ENCODE data around the gene UNC13C.

The UNC13C gene

GRCh38 chr15:54026258-54026657, 48.0 kb downstream of the UNC13C start:
- no peak for DNase-seq

- no peak for DNase-seq
These were observed 48.6 kb downstream of the UNC13C start for GRCh38 chr15:54026891-54027290.

- no peak for DNase-seq
These were observed 50.8 kb downstream of the UNC13C start for GRCh38 chr15:54029081-54029480.

DNA sequence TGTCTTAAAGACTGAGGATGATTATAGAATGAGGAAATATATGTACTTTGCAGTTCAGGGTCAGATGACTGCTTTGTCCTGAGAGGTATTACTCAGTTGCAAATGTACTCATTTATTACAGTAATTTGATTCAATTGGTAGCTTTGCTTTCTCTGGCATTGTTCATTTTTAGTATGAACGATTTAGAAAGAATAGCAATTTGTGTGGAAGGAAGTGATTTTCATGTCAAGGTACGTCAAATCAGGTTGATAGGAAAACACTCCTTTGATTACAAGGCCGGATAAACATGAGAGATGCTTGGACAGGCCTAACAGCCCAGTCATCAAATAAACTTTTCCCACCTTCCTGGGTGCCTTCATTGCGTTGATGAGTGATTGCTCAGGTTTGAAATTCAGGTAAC, 53.8 kb downstream of the UNC13C start:
- no peak for DNase-seq

- no peak for DNase-seq
These were observed 55.2 kb downstream of the UNC13C start for GRCh38 chr15:54033356-54033860.

DNA sequence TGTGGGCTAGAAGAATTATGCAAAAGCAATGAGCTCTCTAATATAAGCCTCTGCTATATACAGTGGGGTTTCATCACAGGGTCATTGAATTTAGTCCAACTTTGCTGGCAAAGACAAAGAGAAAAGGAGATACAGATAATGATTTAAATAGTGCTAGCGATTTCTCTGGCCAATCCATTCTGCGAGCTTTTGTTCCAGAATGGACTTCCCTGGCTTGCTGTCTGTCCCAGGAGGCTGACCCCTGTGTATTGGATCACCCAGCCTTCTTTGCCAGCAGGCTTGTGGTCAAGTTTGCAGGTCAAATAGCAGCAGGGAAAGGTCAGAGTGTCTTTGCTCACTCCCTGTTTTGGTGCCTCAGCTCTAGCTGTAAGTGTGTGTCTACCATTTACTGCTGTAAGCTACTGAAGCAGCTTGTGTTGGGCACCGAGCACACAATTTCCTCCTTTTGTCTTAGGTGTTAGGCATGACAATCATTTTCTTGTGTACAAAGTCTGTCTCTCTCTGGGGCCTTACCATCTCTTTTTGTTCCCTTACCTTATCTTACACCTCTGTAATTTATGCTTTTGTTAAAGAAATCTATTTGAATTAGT, 55.7 kb downstream of the UNC13C start:
- peak; percentile 4 for DNase-seq

- DNase-seq: no peak
These were observed 57.4 kb downstream of the UNC13C start for GRCh38 chr15:54035616-54036015.

GRCh38 chr15:54045397-54045796, 67.2 kb downstream of the UNC13C start:
- DNase-seq: no peak

DNA sequence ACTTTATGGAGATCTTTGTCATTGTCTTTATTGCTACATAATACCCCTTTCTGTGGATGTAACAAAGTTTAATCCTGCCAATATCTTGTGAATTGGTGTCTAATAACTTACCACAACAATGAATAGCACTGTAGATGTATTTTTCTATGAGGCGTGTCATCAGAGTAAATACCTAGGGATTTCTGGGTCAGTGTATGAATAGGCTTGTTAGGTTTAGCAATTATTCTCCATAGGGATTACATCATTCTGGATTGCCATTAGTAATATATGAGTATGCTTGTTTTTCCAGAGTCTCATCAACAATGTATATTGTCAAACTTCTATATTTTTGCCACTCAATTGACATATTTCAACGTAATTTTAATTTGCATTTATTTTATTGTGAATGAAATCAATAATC, 67.9 kb downstream of the UNC13C start:
- no peak for DNase-seq

DNA sequence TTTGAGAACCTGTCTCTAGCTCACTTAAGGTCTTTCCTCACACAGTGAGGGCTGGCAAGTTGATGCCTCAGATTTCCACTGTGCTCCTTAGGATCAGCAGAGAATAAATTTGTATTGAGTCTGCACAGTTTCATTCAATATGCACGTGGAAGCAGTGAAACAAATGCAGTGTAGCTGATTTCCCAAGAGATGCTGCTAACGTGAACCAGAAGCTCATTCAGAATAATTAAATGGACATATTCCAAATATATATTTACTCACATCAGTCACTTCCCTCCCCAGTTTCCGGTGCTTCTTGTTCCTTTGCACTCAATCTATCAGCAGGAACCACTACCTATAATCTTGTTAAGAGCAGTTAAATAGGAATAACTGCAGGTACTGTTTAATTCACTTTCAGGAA, 86.1 kb downstream of the UNC13C start:
- no peak for DNase-seq

DNA sequence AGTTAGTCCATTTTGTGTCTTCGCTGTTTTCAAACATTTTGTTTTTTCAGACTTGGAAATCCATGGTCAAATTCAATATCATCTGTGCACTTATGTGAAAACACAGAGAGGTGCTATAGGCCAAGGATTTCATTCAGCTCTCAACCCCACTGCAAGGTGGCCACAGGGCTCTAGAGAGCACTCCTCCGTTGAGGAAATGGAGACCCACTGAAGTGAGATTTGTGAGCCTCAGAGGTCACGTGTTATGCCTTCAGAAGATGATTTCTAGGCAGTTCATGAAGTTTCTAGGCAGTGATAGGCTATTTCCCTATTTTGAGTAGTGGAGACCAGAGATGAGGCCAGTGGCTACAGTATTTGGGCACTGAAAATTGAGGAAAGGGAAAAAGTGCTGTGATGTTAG, 88.2 kb downstream of the UNC13C start:
- DNase-seq: peak; percentile 35

DNA sequence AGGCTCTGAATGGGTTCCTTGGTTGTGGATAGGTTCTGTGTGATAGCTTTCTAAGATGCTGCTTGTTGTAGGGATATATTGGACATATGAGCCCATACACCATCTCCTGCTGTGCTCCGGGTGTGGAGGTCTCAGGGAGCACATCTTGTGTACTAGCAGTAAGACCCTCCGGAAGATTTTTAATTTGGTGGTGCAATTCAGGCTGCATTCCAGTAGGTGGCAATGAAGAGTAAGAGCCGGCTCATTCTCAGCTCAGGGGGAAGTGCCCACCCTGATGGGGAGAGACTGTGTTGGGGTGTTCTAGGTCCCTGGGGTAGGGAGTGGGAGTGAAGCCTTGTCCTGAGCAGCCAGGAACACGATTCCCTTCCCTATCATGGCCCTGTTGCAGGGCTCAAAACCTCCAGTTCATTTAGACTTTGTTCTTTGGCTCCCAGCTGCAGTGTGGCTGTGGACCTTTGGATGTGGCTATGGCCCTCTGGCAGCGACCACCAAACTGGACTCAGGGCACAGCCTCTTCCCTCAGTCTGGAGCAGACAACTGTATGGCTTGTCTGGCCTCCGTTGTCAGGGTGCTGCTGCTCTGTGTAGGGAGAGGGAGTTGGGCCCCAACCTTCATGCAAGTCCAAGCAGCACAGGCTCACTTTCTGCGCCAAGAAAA, 104.7 kb downstream of the UNC13C start:
- peak; percentile 31 for DNase-seq

- no peak for DNase-seq
These were observed 105.3 kb downstream of the UNC13C start for GRCh38 chr15:54083501-54083900.

GRCh38 chr15:54083991-54084390, 105.8 kb downstream of the UNC13C start:
- DNase-seq: no peak

DNA sequence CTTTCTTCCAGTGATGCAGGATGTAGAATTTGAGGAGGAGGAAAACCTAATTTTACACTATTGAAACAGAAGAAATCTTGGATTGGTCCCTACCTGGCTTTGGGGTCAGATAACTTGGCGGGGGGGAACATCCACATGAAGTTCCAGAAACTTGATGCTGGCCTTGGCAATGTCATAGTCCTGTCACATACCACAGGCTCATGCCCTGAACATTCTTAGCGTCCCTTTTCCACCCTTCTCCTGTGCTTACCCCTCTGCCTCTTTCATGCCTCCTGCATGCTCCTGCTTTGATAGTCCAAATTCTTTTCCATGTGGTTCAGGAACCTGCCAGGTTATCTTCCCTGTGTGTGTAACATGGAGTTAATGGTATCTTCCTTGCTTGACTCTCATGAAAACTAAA, 110.6 kb downstream of the UNC13C start:
- DNase-seq: no peak

DNA sequence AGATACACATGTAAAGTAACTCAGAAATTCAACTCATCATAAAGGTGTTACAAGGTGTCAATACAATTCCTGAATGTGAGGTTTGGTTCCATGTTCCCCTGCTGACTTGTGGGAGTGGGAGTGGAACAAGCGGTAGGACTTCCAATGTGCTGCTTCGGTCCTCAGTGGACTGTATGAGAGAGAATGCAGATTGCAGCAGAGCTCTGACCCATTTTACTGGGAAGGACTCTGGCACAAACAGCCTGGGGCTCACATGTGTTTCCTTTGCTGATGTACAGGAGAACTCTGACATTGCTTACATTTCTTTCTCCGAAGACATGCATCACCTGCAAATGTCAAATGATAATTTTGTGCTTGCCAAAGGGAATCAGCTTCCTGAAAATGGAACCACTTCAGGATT, 111.5 kb downstream of the UNC13C start:
- DNase-seq: no peak

- no peak for DNase-seq
These were observed 113.4 kb downstream of the UNC13C start for GRCh38 chr15:54091651-54092050.

DNA sequence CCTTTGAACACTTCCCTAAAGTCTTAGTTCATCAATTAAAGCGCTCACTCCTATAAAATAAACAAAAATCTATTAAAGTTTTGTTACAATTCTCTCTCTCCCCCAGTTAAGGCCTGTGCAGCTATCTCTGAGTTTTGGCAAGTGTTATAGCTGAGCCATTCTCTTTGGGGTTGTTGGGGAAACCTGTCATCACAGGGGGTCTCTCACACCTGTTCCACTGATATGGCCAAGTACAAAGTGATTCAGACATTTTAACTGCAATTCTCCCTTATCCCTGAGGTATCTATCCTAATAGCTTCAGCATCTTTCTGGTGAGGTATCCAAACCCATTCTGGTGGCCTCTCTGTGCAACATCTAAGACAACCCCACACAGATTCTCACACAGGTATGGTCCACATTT, 116.4 kb downstream of the UNC13C start:
- DNase-seq: no peak

GRCh38 chr15:54097019-54097418, 118.8 kb downstream of the UNC13C start:
- no peak for DNase-seq

DNA sequence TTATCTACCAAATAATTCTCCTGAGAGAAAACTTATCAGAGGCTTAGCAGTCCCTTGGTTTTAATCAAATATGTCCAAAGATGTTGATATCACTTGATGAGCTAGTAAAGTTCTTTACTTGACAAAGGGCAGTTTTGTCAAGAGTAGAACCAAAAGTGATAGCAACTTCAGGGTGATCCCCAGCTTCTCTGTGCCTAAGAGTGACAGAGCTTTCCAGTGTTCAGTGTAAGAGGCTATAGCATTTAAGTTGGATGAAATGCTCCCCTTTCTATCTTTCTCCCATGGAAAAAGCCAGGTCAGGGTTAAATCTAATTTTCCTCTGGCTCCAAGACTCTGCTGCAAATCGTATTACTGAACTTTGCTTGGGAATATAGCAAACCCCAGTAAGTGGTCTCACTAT, 120.8 kb downstream of the UNC13C start:
- DNase-seq: no peak

- no peak for DNase-seq
These were observed 123.5 kb downstream of the UNC13C start for GRCh38 chr15:54101664-54102270.

- DNase-seq: no peak
These were observed 124.5 kb downstream of the UNC13C start for GRCh38 chr15:54102704-54103103.

DNA sequence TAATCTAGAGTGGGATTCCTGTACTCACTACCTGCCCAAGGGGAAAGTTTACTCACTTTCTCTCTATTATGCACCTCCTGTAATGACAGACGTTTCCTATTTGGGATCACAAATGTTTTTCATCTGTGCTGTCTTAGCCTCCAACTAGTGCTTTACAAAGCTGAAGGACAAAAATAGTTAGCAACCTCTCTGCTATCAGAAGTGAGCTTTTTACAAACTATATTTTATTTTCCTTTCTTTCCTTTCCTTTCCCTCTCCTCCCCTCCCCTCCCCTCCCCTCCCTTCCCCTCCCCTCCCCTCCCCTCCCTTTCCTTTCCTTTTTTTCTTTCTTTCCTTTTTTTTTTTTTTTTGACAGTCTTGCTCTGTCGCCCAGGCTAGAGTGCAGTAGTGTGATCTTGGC, 130.8 kb downstream of the UNC13C start:
- no peak for DNase-seq

GRCh38 chr15:54119051-54119450, 140.8 kb downstream of the UNC13C start:
- no peak for DNase-seq

Measured in OCI-M1 (cell line).